ENCODE measurements around the gene PLCL1.
"Not testable (repeated sequence)": the region's sequence is repeated elsewhere in the genome, so short reads cannot be mapped to it uniquely, and the experiment has no call there.

PLCL1 gene

GRCh38 chr2:198008230-198008629 lies 203.8 kb downstream of the PLCL1 start:
- DNase-seq, result no peak

GRCh38 chr2:198012025-198012424 lies 207.6 kb downstream of the PLCL1 start:
- DNase-seq, result no peak

- no peak for DNase-seq
Observed at GRCh38 chr2:198016243-198016642, 211.8 kb downstream of the PLCL1 start.

GRCh38 chr2:198017068-198017467 lies 212.7 kb downstream of the PLCL1 start:
- peak; percentile 4 for DNase-seq

GRCh38 chr2:198028955-198029354 lies 224.6 kb downstream of the PLCL1 start:
- DNase-seq, result no peak

- not testable (repeated sequence) for DNase-seq
Observed at GRCh38 chr2:198029576-198029975, 225.2 kb downstream of the PLCL1 start.

GRCh38 chr2:198033626-198034025 lies 229.2 kb downstream of the PLCL1 start:
- no peak for DNase-seq

GRCh38 chr2:198036029-198036879 lies 231.9 kb downstream of the PLCL1 start:
- no peak for DNase-seq

- no peak for DNase-seq
Observed at GRCh38 chr2:198040835-198041234, 236.4 kb downstream of the PLCL1 start.

GRCh38 chr2:198042189-198042588 lies 237.8 kb downstream of the PLCL1 start:
- DNase-seq, result no peak

- no peak for DNase-seq
Observed at GRCh38 chr2:198044777-198045176, 240.4 kb downstream of the PLCL1 start.

- no peak for DNase-seq
Observed at GRCh38 chr2:198045227-198045626, 240.8 kb downstream of the PLCL1 start.

GRCh38 chr2:198052741-198053140 lies 248.3 kb downstream of the PLCL1 start:
- no peak for DNase-seq

GRCh38 chr2:198053148-198053547 lies 248.8 kb downstream of the PLCL1 start:
- no peak for DNase-seq

GRCh38 chr2:198053776-198054175 lies 249.4 kb downstream of the PLCL1 start:
- no peak for DNase-seq

- no peak for DNase-seq
Observed at GRCh38 chr2:198054299-198054698, 249.9 kb downstream of the PLCL1 start.

- DNase-seq, result no peak
Observed at GRCh38 chr2:198055716-198056115, 251.3 kb downstream of the PLCL1 start.

GRCh38 chr2:198056836-198057235 lies 252.4 kb downstream of the PLCL1 start:
- DNase-seq, result no peak

GRCh38 chr2:198059800-198060199 lies 255.4 kb downstream of the PLCL1 start:
- DNase-seq, result no peak

GRCh38 chr2:198060277-198060676 lies 255.9 kb downstream of the PLCL1 start:
- DNase-seq, result no peak

- no peak for DNase-seq
Observed at GRCh38 chr2:198062826-198063225, 258.4 kb downstream of the PLCL1 start.

GRCh38 chr2:198063242-198063641 lies 258.8 kb downstream of the PLCL1 start:
- no peak for DNase-seq

GRCh38 chr2:198065322-198065721 lies 260.9 kb downstream of the PLCL1 start:
- no peak for DNase-seq

GRCh38 chr2:198066597-198066996 lies 262.2 kb downstream of the PLCL1 start:
- no peak for DNase-seq

- no peak for DNase-seq
Observed at GRCh38 chr2:198072655-198073054, 268.3 kb downstream of the PLCL1 start.

Data from COR-L47 (cell line).